ENCODE results near the gene KAT7.
A peak's percentile ranks its signal among the peaks of the same experiment; 100 is the strongest.

Gene KAT7

DNA sequence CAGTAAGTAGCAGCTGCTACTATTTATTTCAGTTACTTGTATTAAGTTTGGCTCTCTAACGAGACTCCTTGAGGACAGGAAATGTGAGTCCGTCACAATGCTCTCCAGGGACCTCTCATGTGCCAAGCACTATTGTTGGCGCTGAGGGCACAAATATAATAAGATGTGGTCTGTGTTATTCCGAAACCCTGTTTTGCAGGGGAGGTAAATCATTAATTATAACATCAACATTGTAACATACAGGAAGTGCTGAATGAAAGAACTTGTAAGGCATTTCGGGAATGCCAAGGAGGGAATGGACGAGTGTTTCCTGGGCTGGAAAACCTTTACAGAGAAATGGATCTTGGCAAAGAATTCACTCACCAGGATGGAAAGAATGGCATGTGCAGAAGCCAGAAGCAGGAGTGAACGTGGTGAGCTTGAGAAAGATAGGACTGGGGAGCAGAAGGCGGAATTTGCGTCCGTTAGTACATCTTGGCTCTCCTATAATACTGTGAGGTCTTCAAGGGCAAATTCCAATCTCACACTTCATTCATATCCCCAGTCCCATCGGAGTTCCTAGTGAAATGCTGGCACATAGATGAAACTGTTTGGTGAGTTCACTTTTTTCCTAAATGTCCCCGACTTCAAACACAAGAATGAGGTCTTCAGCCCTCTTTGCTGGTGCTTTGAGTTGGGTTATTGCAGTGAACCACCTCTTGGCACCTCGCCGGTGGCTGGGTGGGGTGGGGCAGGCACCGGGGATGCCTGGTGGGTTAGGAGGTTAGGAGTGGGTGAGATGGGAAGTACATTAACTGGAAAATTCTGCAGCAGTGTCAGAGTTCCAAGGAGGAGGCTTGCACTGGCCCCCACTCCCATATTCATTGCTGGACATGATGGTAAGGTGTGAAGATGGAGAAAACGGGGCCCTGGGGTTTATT, 47.9 kb downstream of the KAT7 start:
- FAIRE-seq: no peak
- no peak for DNase-seq (ENCODE audit: insufficient read length, low spot score)

DNA sequence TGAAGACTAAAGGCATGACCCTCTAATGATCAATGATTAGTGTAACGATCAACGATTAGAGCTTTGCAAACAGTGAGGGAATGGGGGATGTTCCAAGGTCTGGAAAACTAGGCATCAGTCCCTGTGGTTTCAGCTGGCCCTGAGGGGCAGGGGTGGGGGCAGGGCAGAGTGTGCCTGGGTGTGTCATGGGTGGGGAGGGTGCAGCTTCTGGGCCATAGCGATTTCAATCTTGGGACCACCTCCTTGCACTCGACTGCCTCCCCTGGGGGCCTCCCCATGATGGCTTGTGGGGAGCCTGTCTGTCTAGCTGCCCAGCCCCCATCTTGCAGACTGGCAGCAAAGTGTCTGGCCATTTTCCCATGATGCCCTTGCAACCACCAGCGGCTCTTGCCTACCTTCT, 51.0 kb downstream of the KAT7 start:
- FAIRE-seq (no peak), DNase-seq (ENCODE audit: insufficient read length, low spot score) (no peak)

DNA sequence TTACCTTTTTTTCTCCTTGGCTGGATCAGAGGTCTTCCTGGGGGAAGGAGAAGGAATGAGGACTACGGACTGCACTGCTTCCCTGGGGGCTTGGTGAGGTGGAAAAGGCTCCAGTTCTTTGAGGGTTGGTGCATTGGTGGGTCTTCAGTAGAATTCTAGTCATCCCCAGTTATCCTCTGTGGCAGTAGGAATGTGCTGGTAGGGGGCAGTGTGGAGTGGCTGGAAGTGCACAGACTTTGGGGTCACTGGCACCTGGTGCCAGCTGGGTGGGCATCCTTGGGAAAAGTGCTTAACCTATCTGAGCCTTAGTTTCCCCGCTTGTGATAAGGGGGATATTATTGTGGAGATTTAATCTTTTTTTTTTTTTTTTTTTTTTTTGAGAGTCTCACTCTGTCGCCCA, 53.1 kb downstream of the KAT7 start:
- DNase-seq (ENCODE audit: insufficient read length, low spot score) (no peak), FAIRE-seq (no peak)

DNA sequence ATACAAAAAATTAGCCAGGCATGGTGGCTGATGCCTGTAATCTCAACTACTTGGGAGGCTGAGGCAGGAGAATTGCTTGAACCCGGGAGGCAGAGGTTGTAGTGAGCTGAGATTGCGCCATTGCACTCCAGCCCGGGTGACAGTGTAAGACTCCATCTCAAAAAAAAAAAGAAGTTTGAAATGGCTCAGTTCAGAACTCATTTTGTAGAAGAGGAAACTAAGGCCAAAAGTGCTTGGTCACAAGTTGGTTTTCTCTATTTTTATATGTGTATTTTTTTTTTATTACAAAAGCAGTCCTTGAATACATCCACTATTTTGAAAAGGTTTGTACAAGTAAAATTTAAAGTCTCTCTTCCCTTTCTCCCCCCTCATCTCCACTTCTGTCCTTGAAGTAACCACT, 53.9 kb downstream of the KAT7 start:
- DNase-seq (ENCODE audit: insufficient read length, low spot score): no peak
- FAIRE-seq: no peak

DNA sequence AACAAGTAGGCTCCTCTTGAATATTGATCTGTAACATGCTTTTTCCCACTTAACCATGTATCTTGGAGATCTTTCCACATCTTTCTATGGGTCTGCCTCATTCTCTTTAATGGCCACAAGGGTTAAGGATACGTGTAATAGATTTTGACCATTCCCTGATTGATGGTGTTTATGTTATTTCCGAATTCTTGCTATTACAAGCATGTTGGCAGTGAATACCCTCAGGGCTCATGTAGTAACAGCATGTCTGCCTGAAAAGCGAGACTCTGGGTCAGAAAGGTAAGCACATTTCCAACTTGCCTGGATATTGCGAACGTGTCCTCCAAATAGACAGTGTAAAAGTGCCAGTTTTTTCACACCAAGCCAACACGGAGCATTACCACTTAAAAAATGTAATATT, 54.4 kb downstream of the KAT7 start:
- DNase-seq (ENCODE audit: insufficient read length, low spot score) (no peak), FAIRE-seq (no peak)

DNA sequence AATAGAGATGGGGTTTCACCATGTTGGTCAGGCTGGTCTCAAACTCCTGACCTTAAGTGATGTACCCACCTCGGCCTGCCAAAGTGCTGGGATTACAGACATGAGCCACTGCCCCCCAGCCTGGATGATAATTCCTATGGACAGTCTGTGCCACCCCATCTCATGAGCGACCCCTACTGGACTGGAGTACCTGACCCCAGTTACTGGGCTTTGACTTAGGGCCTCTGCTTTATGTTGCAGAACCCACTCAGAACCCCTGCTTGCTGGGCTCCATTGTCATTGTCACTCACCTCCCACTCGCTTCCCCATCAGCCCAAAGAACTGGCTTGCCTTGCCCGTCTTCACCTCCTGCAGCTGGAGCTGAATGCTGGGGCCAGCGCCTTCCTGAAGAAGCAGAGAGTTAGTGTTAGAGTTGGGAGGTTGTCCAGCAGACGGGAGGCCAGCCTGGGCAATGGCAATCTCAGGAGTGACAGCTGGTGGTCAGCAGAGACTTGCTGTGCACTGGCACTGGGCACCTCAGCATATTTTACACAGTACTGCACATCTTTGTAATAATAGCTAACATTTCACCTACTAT, 55.4 kb downstream of the KAT7 start:
- DNase-seq (ENCODE audit: insufficient read length, low spot score): no peak
- FAIRE-seq: no peak

DNA sequence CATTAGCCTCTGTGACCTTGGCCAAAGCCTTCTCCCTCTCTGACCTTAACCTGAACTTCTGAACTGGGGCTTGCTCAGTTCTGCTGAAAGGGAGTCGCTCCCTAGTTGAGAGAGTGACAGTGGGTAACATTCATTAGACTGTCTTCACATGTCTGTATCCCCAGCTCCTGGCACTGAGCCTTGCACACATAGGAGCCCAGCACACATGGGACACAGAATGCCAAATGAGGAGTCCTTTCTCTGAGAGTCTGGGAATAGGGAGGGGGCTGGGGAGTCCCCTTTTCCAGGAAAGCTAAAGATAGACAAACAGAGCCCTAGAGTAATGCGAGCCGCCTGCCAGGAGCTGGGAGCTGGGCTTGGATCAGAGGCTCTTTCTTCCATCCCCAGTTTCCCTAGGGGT, 56.8 kb downstream of the KAT7 start:
- FAIRE-seq (no peak), DNase-seq (ENCODE audit: insufficient read length, low spot score) (no peak)

DNA sequence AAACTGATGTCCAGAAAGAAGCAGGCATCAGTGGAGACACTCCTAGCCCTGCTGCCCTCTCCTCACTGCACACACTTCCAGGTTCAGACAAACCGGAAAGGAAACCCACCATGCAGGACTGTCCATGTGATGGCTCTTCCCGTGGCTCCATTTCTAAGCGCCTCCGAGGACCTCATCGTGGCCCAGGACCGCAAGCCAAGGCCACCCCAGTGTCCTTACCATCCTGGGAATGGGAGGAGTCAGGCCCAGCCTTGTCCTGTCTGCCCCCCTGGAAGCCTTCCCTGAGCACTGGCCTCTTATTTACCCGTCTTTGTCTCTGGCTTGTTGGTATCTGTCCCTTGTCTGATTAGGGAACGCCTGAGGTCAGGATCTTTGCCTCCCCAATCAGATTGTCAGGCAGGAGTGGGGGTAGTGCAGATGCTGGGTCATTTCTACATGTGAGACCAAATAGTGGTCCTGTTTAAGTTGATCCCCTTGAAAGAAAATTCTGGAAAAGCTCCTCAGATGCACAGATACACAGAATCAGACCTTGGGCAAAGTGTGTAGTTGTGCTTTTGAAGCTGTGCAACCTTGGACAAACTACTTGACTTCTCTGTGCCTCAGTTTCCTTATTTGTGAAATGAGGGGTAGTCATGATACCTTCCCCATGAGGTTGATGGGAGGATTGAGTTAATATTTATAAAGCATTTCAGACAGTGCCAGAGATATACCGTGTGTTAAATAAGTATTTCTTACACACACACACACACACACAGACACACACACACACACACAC, 58.6 kb downstream of the KAT7 start:
- no peak for DNase-seq (ENCODE audit: insufficient read length, low spot score)
- FAIRE-seq: no peak

DNA sequence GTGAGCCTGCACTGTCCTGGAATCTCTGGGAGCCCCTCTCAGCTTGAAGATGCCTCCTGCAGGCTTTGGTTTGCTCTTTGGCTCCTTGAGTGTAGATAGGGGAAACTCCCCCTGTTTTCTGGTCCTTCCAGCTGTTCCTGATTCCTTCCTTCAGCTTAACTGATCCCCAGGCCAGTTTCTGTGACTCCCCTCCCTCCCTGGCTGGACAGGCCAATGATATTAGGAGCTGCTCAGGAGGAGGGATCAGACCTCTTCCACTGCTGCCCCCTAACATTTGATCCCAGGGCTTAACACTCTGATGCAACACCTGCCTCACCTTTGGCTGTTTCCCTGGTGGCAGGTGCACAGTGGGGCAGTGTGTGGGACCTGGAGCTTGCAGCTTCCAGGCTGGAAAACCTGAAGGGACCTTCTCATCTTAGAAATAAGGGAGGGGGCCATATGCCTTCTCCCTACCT, 59.6 kb downstream of the KAT7 start, which contains the start of gene TAC4:
TSS of gene TAC4 (minus strand) at position 51 of the 455 bp plus-strand sequence. CDS start 52 bp downstream, outside the sequence.
- no peak for FAIRE-seq
- no peak for DNase-seq (ENCODE audit: insufficient read length, low spot score)

DNA sequence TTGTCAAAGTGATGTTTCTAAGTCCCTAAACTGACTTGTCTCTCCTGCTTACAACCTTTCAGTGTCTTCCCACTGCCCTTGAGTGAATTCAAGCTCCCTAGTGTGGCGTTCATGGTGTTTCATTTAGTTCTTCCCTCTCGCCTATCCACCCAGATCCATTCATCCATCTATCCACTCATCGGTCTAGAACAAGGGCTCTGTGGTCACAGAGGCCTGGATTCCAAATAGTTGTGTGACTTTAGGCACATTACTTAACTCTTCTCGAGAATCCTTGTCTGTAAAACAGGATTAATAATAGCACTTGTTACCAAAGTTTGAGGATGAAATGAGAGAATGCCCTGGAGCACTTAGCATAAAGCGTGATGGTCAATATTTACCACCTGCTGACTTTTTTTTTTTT, 60.3 kb downstream of the KAT7 start:
- DNase-seq (ENCODE audit: insufficient read length, low spot score): no peak
- FAIRE-seq: no peak

DNA sequence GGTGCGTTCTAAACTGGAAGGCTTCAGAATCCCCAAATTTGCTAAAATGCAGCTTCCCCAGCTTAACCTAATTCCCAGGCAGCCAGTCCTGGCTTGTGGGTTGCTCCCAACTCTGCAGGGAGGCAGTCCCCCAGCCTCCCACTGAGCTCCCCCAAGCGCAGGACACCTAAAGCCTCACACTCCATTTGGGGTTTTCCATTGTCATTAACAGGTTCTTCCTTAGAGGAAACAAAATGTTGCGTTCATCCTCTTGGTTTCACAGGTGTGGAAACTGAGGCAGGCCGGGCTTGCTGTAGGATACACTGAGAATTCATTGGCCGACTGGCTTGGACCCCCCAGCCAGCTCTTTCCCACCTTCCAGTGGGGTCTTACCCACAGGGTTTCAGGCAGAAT, 61.7 kb downstream of the KAT7 start:
- DNase-seq (ENCODE audit: insufficient read length, low spot score) (no peak), FAIRE-seq (no peak)

DNA sequence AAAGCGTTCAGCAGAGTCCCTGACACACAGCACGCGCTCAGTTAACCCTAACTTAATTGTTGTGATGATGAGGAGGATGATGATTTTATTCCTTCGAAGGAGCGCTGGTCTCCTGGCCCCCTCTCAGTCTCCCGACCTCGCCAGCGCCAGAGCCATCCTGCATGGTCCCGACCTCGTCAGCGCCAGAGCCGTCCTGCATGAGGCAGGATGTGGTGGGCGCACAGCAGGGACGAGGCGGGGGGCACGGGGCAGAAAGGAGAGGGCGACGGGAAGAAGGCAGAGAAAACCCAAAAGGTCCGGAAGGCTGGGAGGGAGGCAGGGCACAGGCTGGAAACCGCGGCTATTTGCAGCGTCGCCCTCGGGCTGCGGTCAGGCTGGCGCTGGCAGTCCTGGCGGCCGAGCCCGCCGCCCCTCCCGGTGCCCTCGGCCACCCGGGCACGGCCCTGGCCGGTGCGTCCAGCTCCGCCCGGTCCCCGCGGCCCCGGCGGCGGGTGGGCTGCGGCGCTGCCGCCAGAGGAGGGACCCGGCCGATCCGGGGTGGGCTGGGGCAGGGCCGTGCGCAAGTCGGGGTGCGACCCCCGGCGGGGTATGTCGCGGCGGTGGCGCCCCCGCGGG, 62.4 kb downstream of the KAT7 start:
- peak; percentile 61 for FAIRE-seq
- DNase-seq (ENCODE audit: insufficient read length, low spot score): no peak

DNA sequence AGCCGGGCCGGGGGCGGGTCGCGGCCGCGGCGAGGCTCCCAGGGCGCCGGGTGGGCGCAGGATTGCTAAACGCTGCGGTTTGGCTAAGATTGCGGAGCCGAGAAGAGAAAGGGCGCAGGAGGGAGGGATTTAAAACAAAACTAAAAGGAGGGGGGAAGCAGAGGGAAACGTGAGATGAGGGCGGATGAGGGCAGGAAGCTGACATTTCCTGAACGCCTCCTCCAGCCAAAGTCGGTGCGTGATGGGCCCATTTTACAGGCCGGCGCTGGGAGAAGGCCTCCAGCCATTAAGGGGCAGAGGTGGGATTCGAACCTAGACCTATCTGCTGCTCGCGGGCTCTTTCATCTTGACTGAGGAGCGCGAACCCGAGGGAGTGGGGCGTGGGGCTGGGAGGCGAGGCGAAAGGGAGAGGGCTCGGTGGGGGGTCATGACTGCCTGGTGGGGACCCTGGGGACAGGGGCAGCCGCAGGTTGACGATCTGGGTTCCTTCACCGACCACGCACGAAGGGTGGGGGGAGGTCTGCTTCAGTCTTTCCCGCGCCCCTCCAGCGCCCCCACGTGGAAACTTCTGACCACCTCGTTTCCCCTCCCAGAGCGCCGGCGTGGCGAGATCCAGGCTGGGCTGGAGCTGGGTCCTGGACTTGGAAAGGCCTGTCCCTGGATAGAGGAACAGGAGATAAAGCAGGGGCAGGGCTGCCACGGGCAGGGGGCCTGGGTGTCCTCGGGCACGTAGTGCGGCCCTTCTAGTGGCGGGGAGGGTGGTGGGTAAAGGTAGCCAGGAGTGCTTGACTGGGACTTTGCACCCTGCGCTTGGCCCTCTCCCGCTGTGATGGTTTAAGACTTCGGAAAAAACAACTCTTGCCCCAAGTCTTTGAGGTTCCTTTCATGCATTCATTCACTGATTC, 63.2 kb downstream of the KAT7 start:
- DNase-seq (ENCODE audit: insufficient read length, low spot score) (peak; percentile 61), FAIRE-seq (peak; percentile 79)

DNA sequence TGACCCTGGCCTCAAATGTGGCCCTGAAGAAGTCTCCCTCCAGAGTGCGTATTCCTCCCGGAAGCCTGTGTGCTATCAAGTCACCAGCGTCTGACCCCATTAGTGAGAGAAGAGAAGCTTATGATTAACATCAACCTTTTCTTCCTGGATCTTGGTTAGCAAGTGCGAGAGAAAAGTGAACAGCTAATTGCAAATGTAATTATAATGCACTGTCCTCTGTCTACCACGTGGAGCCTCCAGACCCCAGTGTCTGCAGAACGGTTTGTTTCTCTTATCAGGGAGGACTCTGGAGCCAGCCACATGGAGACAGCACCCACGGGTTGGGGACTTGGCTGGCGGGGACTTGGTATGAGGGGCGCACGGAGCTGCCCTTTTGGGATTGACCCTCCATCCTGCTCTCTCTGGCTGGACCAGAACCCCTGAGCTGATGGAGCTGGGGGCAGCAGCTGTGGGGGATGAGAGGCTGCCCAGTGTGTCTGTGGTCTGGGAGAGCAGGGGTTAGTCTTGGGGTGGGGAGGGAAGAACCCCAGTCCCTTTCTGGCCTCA, 65.1 kb downstream of the KAT7 start:
- FAIRE-seq: no peak
- no peak for DNase-seq (ENCODE audit: insufficient read length, low spot score)

DNA sequence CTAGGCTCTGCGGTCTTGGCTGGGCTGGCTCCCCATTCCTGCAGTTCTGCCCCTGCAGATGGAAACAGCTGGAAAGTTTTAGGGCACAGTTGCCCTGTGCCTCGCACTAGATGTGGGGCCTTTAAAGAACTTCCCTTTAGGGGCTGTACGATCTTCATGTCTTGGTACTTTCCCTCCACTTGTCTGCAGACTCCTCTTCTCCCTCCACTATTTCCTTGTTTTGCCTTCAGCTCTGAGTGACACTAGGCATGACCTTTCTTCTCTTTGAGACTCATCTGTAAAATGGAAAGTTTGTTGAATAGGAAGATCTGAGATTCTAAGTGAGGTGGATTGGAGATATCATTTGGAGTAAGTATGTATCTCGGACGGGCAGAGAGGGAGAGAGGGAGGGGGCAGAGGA, 65.6 kb downstream of the KAT7 start:
- DNase-seq (ENCODE audit: insufficient read length, low spot score) (no peak), FAIRE-seq (no peak)

DNA sequence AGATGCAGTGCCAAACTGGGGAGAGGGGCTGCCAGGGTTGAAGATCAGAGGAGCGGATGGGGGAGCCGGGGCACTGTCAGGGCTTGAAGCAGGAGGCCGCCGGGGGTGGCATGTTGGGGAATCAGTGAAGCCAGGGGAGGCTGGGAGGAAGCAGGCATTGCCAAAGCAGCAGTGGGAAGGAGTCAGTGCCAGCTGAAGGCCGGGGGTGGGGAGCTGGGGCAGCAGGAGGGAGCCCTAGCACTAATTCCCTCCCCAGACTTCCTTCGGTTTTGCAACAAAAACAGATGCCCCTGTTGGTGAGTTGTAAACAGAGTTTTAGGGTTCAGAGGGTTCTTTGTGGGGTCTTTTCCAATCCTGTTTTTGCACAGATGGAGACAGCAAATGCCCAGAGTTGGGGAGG, 70.3 kb downstream of the KAT7 start:
- DNase-seq (ENCODE audit: insufficient read length, low spot score) (no peak), FAIRE-seq (no peak)

DNA sequence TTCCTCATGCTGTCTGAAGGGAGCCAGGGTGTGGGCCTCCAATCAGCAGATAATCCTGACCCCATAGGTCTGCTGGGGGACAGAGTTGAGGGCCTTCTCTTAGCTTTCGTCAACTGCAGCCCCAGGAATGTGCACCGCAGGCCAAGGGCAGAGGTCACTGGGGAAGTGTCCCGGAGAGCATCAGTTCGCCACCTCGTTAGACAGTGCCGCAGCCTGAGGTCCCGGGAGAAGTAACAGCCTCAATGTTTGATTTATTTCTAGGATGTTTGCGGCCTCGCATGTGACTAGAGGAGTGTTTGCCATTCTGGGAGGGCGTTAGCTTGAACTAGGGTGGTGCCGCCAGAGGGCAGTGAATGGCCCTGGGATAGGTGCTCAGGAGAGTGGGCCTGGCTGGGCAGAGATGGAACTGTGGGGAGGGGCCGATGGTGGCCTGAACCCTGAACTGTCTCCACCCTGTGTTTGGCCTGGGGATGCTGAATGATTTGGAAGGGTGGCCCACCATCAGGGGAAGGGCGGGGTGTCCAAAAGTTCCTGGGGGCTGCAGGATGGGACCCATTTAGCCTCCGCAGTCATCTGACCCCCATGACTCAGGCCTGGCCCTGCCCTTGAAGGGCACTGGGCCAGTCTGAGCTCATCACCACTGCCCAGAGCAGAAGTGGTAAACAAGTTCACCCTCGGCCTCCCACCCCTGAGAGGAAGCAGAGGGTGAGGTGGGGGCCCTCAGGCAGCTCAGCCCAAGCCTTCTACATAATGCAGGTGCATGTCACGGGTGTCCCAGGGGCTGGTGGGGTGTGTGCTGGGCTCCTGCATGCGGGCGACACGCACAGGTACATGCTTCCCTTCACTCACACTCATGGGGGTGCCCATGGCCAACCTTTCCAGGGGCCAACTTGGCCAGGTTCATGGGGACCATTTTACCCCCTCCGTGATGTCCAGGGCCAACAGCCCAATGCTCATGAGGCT, 71.8 kb downstream of the KAT7 start:
- FAIRE-seq: no peak
- DNase-seq (ENCODE audit: insufficient read length, low spot score): no peak

DNA sequence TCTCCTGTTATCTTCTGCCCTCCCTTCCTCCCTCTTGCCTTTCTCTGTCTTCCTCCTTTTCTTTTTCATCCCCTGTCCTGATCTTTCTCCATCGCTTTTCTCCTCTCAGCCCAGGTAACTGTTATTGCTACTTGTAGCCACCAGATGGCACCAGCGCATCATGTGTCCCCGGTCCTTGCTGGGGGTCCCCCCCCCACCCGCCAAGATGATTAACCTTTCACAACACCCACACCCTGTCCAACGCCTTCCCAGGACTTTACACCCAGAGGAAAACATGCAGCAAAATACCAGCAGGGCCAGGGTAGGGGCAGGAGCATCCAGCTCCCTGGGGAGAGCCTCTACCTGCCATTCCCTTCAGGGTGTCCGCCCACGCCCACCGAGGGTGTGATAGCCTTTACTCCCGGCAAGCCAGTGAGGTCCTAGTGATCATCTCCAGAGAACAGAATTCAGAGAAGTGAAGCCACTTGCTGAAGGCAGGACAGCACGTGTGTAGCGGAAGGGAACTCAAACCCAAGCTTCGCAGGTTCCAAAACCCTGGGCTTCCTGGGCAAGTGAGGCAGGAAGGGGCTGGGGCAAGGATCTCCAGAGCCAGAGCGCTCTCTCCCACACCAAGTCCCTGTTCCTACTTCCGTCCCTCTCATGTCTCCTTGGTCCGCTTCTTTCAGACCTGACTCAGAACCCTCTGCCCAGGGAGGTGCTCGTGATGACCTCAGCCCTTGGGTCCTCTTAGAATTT, 72.8 kb downstream of the KAT7 start:
- DNase-seq (ENCODE audit: insufficient read length, low spot score) (peak; percentile 70), FAIRE-seq (peak; percentile 77)

Data from GM19239 (cell line).